NCI-H510A treated with DMSO at 0.1 percent for 48 hours (cell line): Measurements from ENCODE around the gene ANXA2R.
"Not testable (repeated sequence)": the region's sequence is repeated elsewhere in the genome, so short reads cannot be mapped to it uniquely, and the experiment has no call there.

Experiments used
- DNase-seq: peaks from one replicate; lab custom pipeline; 2025; lab: John Stamatoyannopoulos, UW

The ANXA2R gene

GRCh38 chr5:43040287-43041098, at the start of gene ANXA2R:
ANXA2R (minus strand) TSS chr5:43040319; CDS start chr5:43040046, 273 bp downstream.
- peak; percentile 88 for DNase-seq

GRCh38 chr5:43086118-43086908, 46.2 kb upstream of the ANXA2R start:
- not testable (repeated sequence) for DNase-seq

GRCh38 chr5:43085453-43085852, 45.3 kb upstream of the ANXA2R start:
- no peak for DNase-seq

GRCh38 chr5:43084468-43084867, 44.3 kb upstream of the ANXA2R start:
- not testable (repeated sequence) for DNase-seq

- DNase-seq = not testable (repeated sequence)
Measured at GRCh38 chr5:43081345-43081744, 41.2 kb upstream of the ANXA2R start.

GRCh38 chr5:43078956-43079355, 38.8 kb upstream of the ANXA2R start:
- DNase-seq = no peak

- not testable (repeated sequence) for DNase-seq
Measured at GRCh38 chr5:43077446-43078191, 37.5 kb upstream of the ANXA2R start.

GRCh38 chr5:43075319-43076293, 35.5 kb upstream of the ANXA2R start:
- no peak for DNase-seq

- no peak for DNase-seq
Measured at GRCh38 chr5:43074987-43075318, 34.8 kb upstream of the ANXA2R start.

- peak; percentile 58 for DNase-seq
Measured at GRCh38 chr5:43073597-43074546, 33.8 kb upstream of the ANXA2R start.

- DNase-seq = not testable (repeated sequence)
Measured at GRCh38 chr5:43069401-43069720, 29.2 kb upstream of the ANXA2R start.

- DNase-seq = no peak
Measured at GRCh38 chr5:43068037-43068436, 27.9 kb upstream of the ANXA2R start.

GRCh38 chr5:43066799-43067741, 27.0 kb upstream of the ANXA2R start:
- DNase-seq = peak; percentile 86

- DNase-seq = peak; percentile 80
Measured at GRCh38 chr5:43065948-43066798, 26.1 kb upstream of the ANXA2R start.

- peak; percentile 62 for DNase-seq
Measured at GRCh38 chr5:43065387-43065947, 25.3 kb upstream of the ANXA2R start.

GRCh38 chr5:43063721-43064171, 23.6 kb upstream of the ANXA2R start:
- DNase-seq = no peak

- no peak for DNase-seq
Measured at GRCh38 chr5:43061352-43062075, 21.4 kb upstream of the ANXA2R start.
